Measurements from ENCODE around the gene SLC38A4.

DNA sequence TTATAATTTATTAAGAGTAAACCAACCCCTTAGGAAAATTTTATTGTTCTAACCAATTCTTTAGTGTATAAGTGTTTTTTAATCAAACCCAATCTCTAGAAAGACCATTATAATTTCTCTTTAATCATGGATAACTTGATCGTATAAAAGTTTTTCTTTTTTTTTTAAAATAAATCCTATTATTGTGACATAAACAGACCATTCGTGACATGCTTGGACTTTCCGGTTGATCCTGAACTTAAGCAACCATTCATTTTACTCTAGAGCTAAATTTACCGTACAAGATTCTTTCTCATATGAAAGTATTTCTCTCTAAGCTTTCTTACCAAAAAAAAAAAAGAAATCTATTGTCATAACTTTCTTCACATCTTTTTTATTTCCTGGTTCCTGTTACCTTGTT, 32.6 kb upstream of the SLC38A4 start:
- TF ChIP-seq, protein P1, sequence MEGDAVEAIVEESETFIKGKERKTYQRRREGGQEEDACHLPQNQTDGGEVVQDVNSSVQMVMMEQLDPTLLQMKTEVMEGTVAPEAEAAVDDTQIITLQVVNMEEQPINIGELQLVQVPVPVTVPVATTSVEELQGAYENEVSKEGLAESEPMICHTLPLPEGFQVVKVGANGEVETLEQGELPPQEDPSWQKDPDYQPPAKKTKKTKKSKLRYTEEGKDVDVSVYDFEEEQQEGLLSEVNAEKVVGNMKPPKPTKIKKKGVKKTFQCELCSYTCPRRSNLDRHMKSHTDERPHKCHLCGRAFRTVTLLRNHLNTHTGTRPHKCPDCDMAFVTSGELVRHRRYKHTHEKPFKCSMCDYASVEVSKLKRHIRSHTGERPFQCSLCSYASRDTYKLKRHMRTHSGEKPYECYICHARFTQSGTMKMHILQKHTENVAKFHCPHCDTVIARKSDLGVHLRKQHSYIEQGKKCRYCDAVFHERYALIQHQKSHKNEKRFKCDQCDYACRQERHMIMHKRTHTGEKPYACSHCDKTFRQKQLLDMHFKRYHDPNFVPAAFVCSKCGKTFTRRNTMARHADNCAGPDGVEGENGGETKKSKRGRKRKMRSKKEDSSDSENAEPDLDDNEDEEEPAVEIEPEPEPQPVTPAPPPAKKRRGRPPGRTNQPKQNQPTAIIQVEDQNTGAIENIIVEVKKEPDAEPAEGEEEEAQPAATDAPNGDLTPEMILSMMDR (IDR thresholded peaks at IDR 0.05; ENCODE audit: insufficient read depth, low read length, poor library complexity, severe bottlenecking), result no peak
- TF ChIP-seq EZH2phosphoT487 (conservative IDR thresholded peaks at IDR 0.05; ENCODE audit: low read length), result no peak
